Sigmoid colon (tissue), 7 donors: Measurements from ENCODE around the gene RSPH9. TPM values are rescaled to one million over a fixed set of nuclear protein-coding genes. Genes with fewer than 3 reads are reported as not detected.

Experiments used
- DNase-seq: peaks from one replicate; pipeline ENCODE4 v3.0.0-alpha.2; 2019
- H3K27ac ChIP-seq, 4 donors: fragments of 200-600 bp; sonication (generic); one replicate each; pipeline ENCODE4 v1.5.1; 2016 to 2019; ENCODE audit warnings: mild to moderate bottlenecking in 1 of 4
- H3K27me3 ChIP-seq, 3 donors: fragments of 200-600 bp; sonication (generic); one replicate each; pipeline ENCODE4 v1.5.1; 2019; ENCODE audit warnings: mild to moderate bottlenecking in 1 of 3
- H3K36me3 ChIP-seq, 4 donors: fragments of 200-600 bp; sonication (generic); one replicate each; pipeline ENCODE4 v1.5.1; 2016 to 2019
- H3K4me1 ChIP-seq, 4 donors: fragments of 200-600 bp; sonication (generic); one replicate each; pipeline ENCODE4 v1.5.1; 2017 to 2019
- H3K4me3 ChIP-seq, 4 donors: fragments of 200-600 bp; sonication (generic); one replicate each; pipeline ENCODE4 v1.5.1; 2017 to 2019; ENCODE audit warnings: mild to moderate bottlenecking in 2 of 4, moderate library complexity in 1 of 4
- H3K9me3 ChIP-seq, 4 donors: fragments of 200-600 bp in 3 of 4; sonication (generic) in 3 of 4; one replicate each; pipeline versions ENCODE4 v1.5.1 to v1.6.1; 2013 to 2019
- EP300 ChIP-seq, 4 donors: sonication (generic); formaldehyde crosslinking; IDR thresholded peaks; one replicate each; pipeline ENCODE4 v1.6.1; 2017; ENCODE audit warnings: antibody characterized with exemption in 4 of 4
- POLR2A ChIP-seq, 2 donors: fragments of 450-650 bp; IDR thresholded peaks; one replicate each; pipeline ENCODE4 v1.6.1; 2016; ENCODE audit warnings: antibody characterized with exemption in 2 of 2, mild to moderate bottlenecking in 2 of 2, moderate library complexity in 2 of 2
- POLR2AphosphoS5 ChIP-seq, 4 donors: sonication (generic); formaldehyde crosslinking; IDR thresholded peaks; one replicate each; pipeline ENCODE4 v1.6.1; 2017; ENCODE audit warnings: antibody characterized with exemption in 4 of 4
- WGBS, 2 donors: extraction: QIAGEN DNeasy Blood & Tissue Kit; methylation state at CpG; one replicate each; pipeline ENCODE4 v1.1.7; 2013; 5-methylcytosine and 5-hydroxymethylcytosine counted together
- intact Hi-C: fragments of 100-400 bp; cut with DNase I; formaldehyde crosslinking; loops from one replicate; pipeline ENCODE4 v1.15.1; 2023
- polyA plus RNA-seq, 3 donors: library from polyadenylated mRNA; stranded (reverse); fragments of 200-250 nt; gene quantifications; one replicate each; pipeline ENCODE4 v1.2.3, GENCODE V29; 2013
- total RNA-seq, 4 donors: library from RNA; depleted of rRNA; stranded (reverse); fragments of >200 nt; gene quantifications; one replicate each; pipeline ENCODE4 v1.1.0, GENCODE V29; 2016
- TF ChIP-seq, protein P1 (sequence below), 4 experiments: fragments of 450-650 bp in 3 of 4; fragments of 200-600 bp in 1 of 4; IDR thresholded peaks; one replicate each; pipeline ENCODE4 v1.5.1; 2016 to 2019; ENCODE audit warnings: antibody characterized with exemption in 4 of 4, mild to moderate bottlenecking in 3 of 4, moderate library complexity in 2 of 4
- donor health status: healthy with polysubstance abuse.
- donor health status: Bipolar disorder and iron deficiency.
- donor health status: healthy.

The RSPH9 gene
- total and polyA plus RNA-seq, 7 donors: under 0.01 to 0.68 (median 0.36) TPM; not detected in 1

DNA sequence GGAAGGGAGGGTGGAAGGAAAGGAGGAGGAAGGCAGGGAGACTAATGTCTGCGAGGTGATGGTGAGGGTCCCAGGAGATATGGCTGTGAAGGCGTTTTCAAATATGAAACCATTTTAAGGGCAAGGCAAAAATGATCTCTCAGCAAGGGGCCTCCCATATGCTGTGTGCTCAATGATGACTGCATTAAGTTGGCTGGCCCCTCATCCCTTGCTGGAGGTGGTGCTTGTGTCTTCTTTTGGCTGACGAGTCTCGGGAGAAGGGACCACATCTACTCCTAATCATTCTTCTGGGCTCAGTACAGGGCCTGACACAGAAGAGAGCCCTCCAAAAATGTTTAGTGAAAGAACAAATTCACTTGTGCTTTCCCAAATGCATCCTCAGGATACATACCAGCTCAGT, 65.7 kb downstream of the RSPH9 start:
- TF ChIP-seq POLR2AphosphoS5 (IDR thresholded peaks at IDR 0.05) (no peak), EP300 (IDR thresholded peaks at IDR 0.05) (no peak), POLR2A (IDR thresholded peaks at IDR 0.05) (no peak)
- TF ChIP-seq, protein P1, sequence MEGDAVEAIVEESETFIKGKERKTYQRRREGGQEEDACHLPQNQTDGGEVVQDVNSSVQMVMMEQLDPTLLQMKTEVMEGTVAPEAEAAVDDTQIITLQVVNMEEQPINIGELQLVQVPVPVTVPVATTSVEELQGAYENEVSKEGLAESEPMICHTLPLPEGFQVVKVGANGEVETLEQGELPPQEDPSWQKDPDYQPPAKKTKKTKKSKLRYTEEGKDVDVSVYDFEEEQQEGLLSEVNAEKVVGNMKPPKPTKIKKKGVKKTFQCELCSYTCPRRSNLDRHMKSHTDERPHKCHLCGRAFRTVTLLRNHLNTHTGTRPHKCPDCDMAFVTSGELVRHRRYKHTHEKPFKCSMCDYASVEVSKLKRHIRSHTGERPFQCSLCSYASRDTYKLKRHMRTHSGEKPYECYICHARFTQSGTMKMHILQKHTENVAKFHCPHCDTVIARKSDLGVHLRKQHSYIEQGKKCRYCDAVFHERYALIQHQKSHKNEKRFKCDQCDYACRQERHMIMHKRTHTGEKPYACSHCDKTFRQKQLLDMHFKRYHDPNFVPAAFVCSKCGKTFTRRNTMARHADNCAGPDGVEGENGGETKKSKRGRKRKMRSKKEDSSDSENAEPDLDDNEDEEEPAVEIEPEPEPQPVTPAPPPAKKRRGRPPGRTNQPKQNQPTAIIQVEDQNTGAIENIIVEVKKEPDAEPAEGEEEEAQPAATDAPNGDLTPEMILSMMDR (IDR thresholded peaks at IDR 0.05): no peak
- WGBS, 2 donors: 93 to 94% methylated on average over 4 of the region's 4 CpGs
- peaks cover 0 to 13% (median 10%) of the 10 kb centered on the region in 4 donors for H3K4me1 ChIP-seq
- no peaks in the 10 kb centered on the region for H3K27me3 ChIP-seq
- no peaks in the 10 kb centered on the region for H3K9me3 ChIP-seq
- H3K27ac ChIP-seq: peak overlapping the region in 1 of 4 donors; percentile 64
- no peak overlapping the region for H3K4me3 ChIP-seq
- no peaks in the 10 kb centered on the region for H3K36me3 ChIP-seq
- DNase-seq: peak; percentile 25
- intact Hi-C loops: no loop called here

DNA sequence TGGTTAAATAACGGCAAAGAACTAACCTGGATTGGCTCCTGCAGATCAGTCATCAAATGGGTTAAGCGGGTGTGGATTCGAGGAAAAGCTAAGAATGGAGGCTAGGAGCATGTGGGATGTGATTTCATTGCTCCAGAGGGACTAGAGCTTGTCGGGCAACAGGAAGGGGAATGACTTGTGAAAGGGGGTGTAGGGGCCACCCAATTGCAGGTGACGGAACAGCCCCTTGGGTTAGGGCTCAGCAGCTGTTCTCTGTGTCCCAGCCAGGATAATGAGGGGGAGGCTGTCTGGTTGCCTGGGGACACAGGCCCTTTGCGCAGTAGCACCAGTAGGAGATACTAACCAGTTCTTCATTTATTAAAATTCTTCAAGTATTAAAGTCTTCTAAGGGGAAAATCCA, 67.7 kb downstream of the RSPH9 start:
- intact Hi-C loops: no loop called here
- peaks cover 0 to 3% (median 0%) of the 10 kb centered on the region in 4 donors for H3K4me1 ChIP-seq
- no peak for TF ChIP-seq POLR2AphosphoS5 (IDR thresholded peaks at IDR 0.05)
- TF ChIP-seq, protein P1 (IDR thresholded peaks at IDR 0.05): no peak
- TF ChIP-seq POLR2A (IDR thresholded peaks at IDR 0.05): no peak
- no peak for TF ChIP-seq EP300 (IDR thresholded peaks at IDR 0.05)
- WGBS, 2 donors: 83 to 88% methylated on average over 6 of the region's 6 CpGs
- no peak overlapping the region for H3K27ac ChIP-seq
- H3K9me3 ChIP-seq: no peaks in the 10 kb centered on the region
- peak; percentile 7 for DNase-seq
- H3K4me3 ChIP-seq: no peak overlapping the region
- H3K36me3 ChIP-seq: no peaks in the 10 kb centered on the region
- no peaks in the 10 kb centered on the region for H3K27me3 ChIP-seq

DNA sequence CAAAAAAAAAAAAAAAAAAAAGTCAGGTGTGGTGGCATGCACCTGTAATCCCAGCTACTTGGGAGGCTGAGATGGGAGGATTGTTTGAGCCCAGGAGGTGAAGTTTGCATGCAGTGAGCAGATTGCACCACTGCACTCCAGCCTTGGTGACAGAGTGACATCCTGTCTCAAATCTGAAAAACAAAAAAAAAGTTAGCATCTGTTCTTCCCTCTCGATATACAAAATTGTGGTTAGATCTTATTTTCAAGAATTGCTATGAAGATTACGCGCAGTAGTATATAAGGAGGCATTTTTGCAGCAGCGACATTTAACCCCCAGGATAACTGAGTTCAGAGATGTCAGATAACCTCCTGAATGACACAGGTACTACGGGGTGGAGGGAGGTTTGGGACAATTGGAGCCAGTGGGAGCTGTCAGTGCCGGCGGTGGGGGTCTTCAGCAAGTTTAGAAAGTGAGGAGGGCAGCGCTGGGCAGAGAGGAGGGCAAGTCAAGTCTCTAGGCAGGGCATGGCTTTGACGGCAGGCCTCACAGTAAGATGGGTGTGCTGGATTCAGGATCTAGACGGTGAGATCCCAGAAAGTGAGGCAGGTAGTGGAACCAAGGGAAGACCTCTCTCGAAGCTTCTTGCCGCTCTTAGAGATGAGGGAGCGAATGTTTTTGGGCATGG, 68.9 kb downstream of the RSPH9 start:
- WGBS, 2 donors: 88 to 92% methylated on average over 13 of the region's 13 CpGs
- TF ChIP-seq, protein P1 (IDR thresholded peaks at IDR 0.05): no peak
- TF ChIP-seq EP300 (IDR thresholded peaks at IDR 0.05) (no peak), POLR2AphosphoS5 (IDR thresholded peaks at IDR 0.05) (no peak), POLR2A (IDR thresholded peaks at IDR 0.05) (no peak)
- DNase-seq: peak; percentile 51
- intact Hi-C loops: no loop called here
- no peaks in the 10 kb centered on the region for H3K9me3 ChIP-seq
- H3K4me3 ChIP-seq: no peak overlapping the region
- H3K36me3 ChIP-seq: no peaks in the 10 kb centered on the region
- H3K4me1 ChIP-seq: peaks cover 0 to 3% (median 0%) of the 10 kb centered on the region in 4 donors
- no peaks in the 10 kb centered on the region for H3K27me3 ChIP-seq
- H3K27ac ChIP-seq: no peak overlapping the region

DNA sequence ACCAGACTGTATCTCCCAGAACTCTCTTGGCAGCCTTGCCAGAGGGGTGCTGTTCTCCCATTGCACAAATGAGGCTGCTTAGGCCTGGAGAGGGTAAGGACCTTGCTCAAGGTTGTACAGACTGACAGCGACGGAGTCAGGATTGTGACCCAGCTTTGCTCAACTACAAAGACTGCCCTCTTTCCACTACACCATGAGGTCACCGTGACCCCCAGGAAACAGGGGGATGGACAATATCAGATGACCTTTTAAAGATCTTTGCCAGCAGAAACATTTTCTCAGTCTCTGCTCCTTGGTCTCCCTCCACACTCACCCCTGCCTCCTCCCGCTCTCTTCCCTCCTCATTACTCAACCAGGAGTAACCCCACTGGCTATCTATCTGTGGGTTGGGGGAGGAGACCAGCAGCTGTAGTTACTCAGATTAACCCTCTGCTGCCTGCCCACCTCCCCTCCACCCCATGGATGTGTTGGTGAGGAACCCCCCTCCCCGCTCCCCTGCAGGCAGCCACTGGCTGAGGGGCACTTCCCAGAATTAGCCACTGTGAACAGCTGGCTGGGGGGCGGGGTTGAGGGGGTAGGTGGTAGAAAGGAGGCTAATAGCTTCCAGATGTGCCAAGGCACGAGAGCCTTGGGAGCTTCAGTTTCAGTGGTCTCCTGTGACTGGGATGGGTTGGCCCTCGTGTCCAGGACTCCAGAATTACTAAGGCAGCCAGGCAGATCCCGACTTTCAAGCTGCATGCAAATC, 69.6 kb downstream of the RSPH9 start:
- no peak overlapping the region for H3K4me3 ChIP-seq
- no peaks in the 10 kb centered on the region for H3K9me3 ChIP-seq
- peaks cover 0 to 3% (median 0%) of the 10 kb centered on the region in 4 donors for H3K4me1 ChIP-seq
- 65 to 77% methylated on average over 9 of the region's 9 CpGs for WGBS, 2 donors
- H3K36me3 ChIP-seq: no peaks in the 10 kb centered on the region
- no peaks in the 10 kb centered on the region for H3K27me3 ChIP-seq
- peak; percentile 66 for DNase-seq
- intact Hi-C loops: no loop called here
- TF ChIP-seq POLR2A (IDR thresholded peaks at IDR 0.05) (no peak), POLR2AphosphoS5 (IDR thresholded peaks at IDR 0.05) (no peak)
- H3K27ac ChIP-seq: peak overlapping the region in 1 of 4 donors; percentile 50

DNA sequence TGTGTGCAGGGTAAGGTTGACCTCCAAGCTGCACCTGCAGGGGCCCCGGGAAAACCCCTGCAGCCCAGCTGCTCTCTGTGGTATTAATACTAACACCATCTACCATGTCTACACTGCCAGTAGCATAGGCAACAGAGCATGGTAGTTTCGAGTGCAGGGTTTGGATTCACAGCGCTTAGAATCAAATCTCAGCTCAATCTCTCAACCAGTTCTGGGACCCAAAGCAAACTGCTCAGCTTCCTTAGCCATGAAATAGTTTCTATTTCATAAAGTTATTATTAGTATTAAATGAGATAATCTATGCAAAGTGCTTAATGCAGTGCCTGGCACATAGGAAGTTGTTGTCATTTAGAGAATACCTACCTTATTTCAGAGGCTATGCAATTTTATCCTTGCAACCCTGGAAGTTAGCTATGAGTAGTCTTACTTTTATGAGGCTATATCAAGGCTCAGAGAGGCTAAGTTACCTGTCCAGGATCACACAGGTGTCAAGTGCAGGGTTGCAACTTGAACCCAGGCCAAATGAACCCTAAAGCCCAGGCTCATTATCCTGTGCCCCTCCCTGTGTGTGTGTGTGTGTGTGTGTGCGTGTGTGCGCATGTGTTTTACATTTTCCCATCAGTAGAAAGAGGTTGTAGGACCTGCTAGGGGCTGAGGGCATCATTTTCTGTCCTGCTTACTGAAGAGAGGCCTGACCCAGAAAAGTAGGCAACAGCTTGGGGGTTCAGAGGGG, 70.4 kb downstream of the RSPH9 start:
- intact Hi-C loops: no loop called here
- 74 to 77% methylated on average over 5 of the region's 5 CpGs for WGBS, 2 donors
- Histone ChIP-seq H3K9me3 (no peaks in the 10 kb centered on the region), H3K27ac (peak overlapping the region in 1 of 4 donors; percentile 50), H3K36me3 (no peaks in the 10 kb centered on the region), H3K4me1 (no peaks in the 10 kb centered on the region), H3K4me3 (no peak overlapping the region), H3K27me3 (no peaks in the 10 kb centered on the region)
- DNase-seq: peak; percentile 25
- no peak for TF ChIP-seq POLR2A (IDR thresholded peaks at IDR 0.05)
